NCI-H2227 (cell line): ENCODE results near the gene RAP1GDS1.

Source experiments
- DNase-seq: peaks from one replicate; lab custom pipeline; 2025; ENCODE audit not compliant: unreplicated experiment; lab: John Stamatoyannopoulos, UW

Gene RAP1GDS1

DNA sequence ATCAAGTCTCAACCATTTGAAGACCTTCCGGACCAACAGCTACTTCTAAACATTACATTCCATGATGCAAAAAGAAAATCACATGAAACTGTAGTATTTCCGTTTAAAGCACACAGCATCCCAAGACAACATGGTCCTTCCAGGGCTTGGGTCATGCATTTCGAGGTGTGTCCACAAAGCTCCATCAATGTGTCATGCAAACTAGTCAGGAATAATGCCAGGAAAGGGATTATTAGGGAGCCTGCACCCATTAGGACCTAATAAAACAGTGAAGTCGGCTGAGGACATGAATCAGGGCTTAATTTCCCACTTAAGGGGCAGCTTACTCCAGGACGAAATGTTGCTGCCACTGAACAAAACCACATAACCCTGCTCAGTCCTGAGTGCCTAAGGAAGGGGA lies 219.4 kb downstream of the RAP1GDS1 start:
- DNase-seq, result no peak

DNA sequence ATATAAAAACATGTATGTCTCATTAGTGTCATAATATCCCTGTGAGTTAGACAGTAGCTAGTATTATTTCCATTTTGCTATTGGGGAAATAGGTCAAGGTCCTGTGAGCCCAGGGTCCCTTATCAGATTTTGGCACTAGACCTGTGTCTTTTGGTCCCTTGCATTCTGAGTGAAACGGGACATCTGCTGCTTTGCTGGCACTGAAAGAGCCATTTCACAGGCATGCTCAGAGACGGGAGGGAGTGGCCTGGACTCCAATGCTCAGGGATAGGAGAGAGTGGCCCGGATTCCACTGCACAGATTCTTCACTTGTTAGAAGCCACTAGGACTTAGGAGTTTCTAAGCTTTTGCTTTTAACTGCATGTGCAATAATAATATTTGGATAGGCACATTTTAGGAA lies 220.0 kb downstream of the RAP1GDS1 start:
- DNase-seq, result no peak

DNA sequence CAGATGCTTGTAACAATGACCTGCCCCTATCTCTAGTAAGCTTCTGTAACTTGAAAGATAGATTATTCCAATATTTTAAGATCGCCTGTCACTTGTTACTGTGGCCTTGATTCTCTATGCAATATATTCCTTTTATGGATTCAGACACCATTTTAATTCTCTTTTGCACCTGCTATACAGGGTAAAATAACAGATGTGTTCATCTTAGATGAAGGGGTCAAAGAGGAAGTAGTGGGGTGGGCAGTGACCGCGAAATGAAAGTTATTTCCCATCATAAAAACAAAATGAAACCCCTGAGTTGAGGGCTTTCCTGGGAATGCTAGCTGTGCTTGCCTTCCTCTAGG lies 221.3 kb downstream of the RAP1GDS1 start:
- DNase-seq, result no peak

- no peak for DNase-seq
These were observed 221.9 kb downstream of the RAP1GDS1 start for GRCh38 chr4:98482847-98483806.

DNA sequence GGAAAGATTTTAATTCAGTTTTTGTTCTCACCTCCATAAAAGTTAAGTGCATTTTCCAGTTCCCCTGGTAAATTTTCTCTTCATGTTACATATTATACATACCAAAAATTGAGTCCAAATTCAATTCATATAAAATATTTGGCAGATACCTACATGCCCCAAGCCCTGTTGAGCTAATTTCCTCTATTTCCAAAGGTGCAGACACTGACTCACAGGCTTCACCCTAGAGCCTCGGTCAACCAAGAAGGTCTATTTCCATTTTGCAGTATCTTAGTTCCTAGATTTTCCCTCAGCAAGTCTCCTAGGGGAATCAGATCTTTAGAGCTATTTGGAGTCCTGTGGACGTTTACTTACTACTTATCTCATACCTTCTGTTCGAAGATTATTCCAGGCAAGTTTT lies 222.8 kb downstream of the RAP1GDS1 start:
- DNase-seq, result no peak

- DNase-seq, result no peak
These were observed 224.7 kb downstream of the RAP1GDS1 start for GRCh38 chr4:98485816-98486345.

DNA sequence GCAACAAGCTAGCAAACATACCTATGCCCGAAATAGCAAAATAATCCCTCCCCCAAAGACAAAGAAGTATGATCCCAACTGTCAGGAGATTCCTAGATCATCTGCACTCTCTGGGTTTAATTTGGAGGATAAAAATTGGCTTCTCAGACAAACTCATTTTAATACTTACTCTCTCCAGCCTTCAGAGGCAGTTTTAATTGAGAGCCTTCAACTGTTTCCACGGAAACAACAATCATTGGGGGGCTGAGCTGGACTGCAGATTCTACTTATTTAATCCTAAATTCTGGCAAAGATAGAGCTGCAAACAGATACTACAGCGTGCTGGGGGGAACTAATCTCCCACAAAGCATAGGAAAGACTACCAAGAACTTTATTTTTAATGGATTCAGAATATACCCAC lies 229.1 kb downstream of the RAP1GDS1 start:
- no peak for DNase-seq

DNA sequence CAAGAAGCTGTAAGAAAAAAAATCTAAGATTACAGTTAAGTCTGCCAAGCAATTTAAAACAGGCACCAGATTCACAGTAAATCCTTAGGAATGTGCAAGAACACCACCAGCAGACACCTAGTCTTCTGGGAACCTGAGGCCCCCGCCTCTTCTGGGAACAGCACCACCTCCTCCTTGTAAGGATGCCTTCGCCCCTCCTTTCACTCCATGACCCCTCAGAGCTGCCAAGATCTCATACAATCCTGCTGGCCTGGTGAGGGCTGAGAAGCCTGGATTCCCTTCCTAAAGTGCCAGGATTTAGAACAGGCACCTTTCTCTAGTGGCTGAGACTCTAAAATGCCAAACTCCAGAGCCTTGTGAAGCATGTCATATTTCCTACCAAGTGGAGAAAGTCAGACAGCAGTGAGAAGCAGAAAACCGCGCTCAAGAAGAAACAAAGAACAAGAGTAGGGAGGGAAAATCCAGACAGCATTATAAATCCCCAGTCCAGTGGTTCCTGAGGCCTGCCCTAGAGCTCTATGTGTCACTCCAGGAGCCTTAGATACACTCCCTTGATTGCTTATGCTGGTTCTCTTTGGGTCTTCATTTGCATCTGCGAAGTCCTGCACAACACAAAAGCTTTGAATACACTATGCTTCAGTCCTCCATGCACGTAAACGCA lies 230.8 kb downstream of the RAP1GDS1 start:
- no peak for DNase-seq

DNA sequence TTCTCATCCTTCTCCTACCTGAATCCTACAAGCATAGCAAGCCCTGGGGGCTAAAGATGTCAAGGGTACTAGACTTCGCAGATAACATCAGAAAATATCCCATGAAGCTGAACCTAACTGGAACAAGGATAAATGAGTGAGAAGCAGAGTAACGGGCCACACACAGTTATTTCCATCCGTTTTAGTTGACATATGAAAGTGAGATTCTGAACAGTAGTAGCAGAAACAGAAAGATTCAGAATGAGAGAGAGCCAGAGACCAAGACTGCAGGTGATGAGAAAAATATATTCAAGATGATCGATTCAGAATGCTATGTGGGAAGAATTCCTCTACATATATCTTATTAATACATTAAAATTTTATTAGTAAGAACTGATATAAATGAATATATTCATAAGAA lies 232.1 kb downstream of the RAP1GDS1 start:
- DNase-seq, result no peak
